Ishikawa (cell line): ENCODE measurements around the gene DEGS1.

Experiments
- CEBPB ChIP-seq: IDR thresholded peaks from 2 replicates; pipeline ENCODE4 v1.6.1; 2012
- CREB1 ChIP-seq: IDR thresholded peaks from 2 replicates; pipeline ENCODE4 v1.6.1; 2012; ENCODE audit warnings: low read depth
- EGR1 ChIP-seq: IDR thresholded peaks from 2 replicates; pipeline ENCODE4 v1.6.1; 2012
- EP300 ChIP-seq: IDR thresholded peaks from 2 replicates; pipeline ENCODE4 v1.6.1; 2012; ENCODE audit warnings: borderline replicate concordance
- FOXM1 ChIP-seq: IDR thresholded peaks from 2 replicates; pipeline ENCODE4 v1.6.1; 2012; ENCODE audit warnings: low read depth, borderline replicate concordance
- NFIC ChIP-seq: IDR thresholded peaks from 2 replicates; pipeline ENCODE4 v1.6.1; 2012
- RAD21 ChIP-seq: IDR thresholded peaks from 2 replicates; pipeline ENCODE4 v1.6.1; 2012; ENCODE audit warnings: low read depth
- TAF1 ChIP-seq: IDR thresholded peaks from 2 replicates; pipeline ENCODE4 v1.6.1; 2012; ENCODE audit warnings: low read depth, mild to moderate bottlenecking
- TCF12 ChIP-seq: IDR thresholded peaks from 2 replicates; pipeline ENCODE4 v1.6.1; 2012; ENCODE audit warnings: low read depth
- TEAD4 ChIP-seq: IDR thresholded peaks from 2 replicates; pipeline ENCODE4 v1.6.1; 2012
- YY1 ChIP-seq: IDR thresholded peaks from 2 replicates; pipeline ENCODE4 v1.6.1; 2012; ENCODE audit warnings: low read depth
- ZBTB7A ChIP-seq: IDR thresholded peaks from 2 replicates; pipeline ENCODE4 v1.6.1; 2012; ENCODE audit warnings: low read depth
- TF ChIP-seq, protein P1 (sequence below): IDR thresholded peaks from 2 replicates; pipeline ENCODE4 v1.6.1; 2012; ENCODE audit warnings: low read depth, mild to moderate bottlenecking
- TF ChIP-seq, protein P2 (sequence below): IDR thresholded peaks from 2 replicates; pipeline ENCODE4 v1.6.1; 2012
- TF ChIP-seq, protein P3 (sequence below): IDR thresholded peaks from 2 replicates; pipeline ENCODE4 v1.6.1; 2012

DEGS1 gene

DNA sequence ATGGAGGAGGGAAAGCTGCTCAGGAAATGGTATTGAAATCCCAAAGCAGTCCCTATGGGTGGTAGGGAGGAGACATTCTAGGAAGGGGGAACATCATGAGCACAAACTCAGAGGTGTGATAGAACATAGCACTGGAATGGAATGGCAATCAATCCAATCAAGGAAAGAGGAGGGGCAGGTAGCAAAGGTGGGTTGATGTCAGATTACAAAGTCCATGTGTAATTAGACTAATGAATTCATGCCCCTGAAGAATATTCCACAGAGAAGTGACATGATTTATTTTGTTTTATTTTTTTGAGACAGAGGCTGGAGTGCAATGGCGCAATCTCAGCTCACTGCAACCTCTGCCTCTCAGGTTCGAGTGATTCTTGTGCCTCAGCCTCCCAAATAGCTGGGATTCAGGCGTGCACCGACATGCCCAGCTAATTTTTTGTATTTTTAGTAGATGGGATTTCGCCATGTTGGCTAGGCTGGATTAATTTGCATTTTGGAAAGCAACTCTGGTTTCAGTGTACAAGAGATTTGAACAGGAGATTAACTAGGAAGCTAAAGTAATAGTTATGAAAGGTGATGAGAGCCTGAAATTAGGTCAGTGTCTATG is 36.1 kb downstream of the DEGS1 start:
- TF ChIP-seq, protein P1, sequence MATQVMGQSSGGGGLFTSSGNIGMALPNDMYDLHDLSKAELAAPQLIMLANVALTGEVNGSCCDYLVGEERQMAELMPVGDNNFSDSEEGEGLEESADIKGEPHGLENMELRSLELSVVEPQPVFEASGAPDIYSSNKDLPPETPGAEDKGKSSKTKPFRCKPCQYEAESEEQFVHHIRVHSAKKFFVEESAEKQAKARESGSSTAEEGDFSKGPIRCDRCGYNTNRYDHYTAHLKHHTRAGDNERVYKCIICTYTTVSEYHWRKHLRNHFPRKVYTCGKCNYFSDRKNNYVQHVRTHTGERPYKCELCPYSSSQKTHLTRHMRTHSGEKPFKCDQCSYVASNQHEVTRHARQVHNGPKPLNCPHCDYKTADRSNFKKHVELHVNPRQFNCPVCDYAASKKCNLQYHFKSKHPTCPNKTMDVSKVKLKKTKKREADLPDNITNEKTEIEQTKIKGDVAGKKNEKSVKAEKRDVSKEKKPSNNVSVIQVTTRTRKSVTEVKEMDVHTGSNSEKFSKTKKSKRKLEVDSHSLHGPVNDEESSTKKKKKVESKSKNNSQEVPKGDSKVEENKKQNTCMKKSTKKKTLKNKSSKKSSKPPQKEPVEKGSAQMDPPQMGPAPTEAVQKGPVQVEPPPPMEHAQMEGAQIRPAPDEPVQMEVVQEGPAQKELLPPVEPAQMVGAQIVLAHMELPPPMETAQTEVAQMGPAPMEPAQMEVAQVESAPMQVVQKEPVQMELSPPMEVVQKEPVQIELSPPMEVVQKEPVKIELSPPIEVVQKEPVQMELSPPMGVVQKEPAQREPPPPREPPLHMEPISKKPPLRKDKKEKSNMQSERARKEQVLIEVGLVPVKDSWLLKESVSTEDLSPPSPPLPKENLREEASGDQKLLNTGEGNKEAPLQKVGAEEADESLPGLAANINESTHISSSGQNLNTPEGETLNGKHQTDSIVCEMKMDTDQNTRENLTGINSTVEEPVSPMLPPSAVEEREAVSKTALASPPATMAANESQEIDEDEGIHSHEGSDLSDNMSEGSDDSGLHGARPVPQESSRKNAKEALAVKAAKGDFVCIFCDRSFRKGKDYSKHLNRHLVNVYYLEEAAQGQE = no peak
- TF ChIP-seq, protein P2, sequence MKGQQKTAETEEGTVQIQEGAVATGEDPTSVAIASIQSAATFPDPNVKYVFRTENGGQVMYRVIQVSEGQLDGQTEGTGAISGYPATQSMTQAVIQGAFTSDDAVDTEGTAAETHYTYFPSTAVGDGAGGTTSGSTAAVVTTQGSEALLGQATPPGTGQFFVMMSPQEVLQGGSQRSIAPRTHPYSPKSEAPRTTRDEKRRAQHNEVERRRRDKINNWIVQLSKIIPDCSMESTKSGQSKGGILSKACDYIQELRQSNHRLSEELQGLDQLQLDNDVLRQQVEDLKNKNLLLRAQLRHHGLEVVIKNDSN = no peak
- TF ChIP-seq TCF12 (no peak), TEAD4 (no peak), EGR1 (no peak)
- TF ChIP-seq, protein P3, sequence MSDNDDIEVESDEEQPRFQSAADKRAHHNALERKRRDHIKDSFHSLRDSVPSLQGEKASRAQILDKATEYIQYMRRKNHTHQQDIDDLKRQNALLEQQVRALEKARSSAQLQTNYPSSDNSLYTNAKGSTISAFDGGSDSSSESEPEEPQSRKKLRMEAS = no peak

DNA sequence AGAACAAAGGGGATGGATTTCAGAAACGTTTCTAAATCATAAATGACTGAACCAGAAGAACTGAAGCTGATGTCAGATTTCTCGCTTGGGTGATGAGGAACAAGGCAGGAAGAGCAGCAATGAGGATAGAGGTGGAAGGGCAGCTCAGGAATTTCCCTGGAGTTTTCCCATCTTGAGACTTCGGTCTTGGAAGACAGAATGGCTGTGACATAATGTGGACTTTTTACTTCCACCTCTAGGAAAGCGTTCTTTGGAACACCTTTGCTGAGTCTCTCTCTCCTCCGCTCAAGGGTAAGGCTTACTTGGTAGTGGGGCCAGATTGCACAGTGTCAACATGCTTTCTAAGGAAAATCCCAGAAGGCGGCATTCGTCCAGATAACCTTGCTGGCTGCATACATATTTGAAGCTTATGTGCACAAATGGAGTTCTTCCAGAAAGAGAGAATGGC is 36.6 kb downstream of the DEGS1 start:
- TF ChIP-seq YY1 (no peak), EP300 (no peak), CREB1 (no peak), ZBTB7A (no peak), CEBPB (no peak), TAF1 (no peak)
- TF ChIP-seq, protein P2 = no peak
- TF ChIP-seq, protein P1 = no peak

DNA sequence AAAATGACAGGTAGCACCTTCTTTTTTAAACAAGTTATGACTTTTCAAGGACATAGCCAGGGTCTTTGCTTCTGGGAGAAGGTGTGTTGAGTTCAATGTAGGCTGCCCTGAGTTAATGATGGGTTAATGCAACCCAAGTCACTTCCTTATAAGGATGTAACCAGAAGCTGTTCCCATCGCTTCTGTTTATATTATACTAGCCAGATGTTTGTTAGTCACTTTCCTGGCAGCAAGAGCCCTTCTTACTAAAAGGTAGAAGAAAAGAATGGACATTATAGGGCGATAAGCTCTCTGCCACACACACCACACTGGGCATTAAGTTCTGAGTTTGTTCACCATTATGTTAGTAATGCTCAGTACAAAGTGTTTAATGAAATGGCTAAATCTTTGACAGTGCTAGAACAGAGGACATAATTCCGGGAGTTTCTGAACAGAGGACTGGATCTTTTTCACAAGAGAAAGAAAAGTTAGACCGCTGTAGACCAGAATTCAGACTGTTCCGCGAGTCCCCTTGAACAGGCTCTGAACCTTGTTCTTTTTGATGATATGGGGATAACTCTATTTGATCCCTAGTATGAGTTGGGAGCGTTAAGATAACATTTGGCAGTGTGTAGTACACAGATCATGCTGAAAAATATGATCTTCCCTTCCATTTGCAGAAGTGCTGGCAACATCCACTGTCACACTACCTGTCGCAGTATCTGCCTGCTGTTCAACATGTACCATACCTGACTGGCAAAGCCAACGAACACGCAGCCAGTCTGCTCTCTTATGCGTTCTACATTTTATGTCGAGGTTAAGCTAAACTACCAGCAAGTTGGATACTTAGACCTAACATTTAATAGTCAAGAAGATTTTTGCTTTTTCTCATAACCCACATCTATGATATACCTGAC is 41.0 kb downstream of the DEGS1 start:
- TF ChIP-seq, protein P3 = no peak
- TF ChIP-seq EP300 = peak; percentile 25; the same call in 1 of the 2 replicates
- peak; percentile 49; the same call in 1 of the 2 replicates for TF ChIP-seq NFIC
- TF ChIP-seq RAD21 = no peak
- no peak for TF ChIP-seq TCF12

DNA sequence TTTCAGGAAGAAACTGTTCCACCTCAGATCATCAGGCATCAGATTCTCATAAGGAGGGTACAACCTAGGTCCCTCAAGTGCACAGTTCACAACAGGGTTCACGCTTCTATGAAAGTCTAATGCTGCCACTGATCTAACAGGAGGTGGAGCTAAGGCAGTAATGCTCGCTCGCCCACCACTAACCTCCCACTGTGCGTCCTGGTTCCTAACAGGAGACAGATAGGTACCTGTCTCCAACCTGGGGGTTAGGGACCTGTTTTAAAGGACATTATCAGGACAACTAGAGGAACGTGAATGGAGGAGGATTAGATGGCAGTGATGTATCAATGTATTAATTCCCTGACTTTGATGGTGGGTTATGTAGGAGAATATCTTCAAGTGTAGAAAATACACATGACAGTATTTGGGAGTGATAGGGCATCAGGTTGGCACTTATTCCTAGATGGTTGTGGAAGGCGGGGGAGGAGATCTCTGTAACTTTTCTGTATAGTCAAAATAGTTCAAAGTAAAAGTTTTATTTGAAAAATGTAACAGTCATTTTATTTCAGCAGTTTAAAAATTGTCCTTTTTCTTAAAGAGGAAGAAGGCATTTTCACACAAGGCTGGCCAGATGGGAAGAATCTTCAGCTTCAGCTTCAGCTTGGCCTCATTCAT is 43.9 kb downstream of the DEGS1 start:
- TF ChIP-seq CREB1 (no peak), FOXM1 (no peak), YY1 (no peak), NFIC (no peak), TEAD4 (no peak), EP300 (no peak), TCF12 (no peak), RAD21 (no peak)
- TF ChIP-seq, protein P3 = no peak

DNA sequence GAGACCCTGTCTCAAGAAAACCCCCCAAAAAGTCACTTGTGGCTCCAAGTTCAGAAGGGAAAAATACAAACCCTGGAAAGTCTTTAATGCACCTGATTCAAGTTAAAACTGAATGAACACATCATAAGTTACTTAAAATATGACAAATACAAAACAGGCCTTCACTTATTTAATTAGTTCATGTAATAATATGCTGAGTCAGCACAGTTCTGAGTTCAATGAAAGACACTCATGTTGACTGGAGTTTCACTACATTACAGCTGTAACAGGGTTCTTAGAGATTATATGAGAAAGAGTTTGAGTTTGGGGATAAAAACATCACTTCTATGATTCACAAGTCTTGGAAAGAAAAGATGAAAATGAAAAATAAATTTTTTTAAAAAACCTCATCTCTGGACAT is 51.0 kb downstream of the DEGS1 start:
- no peak for TF ChIP-seq EP300
- no peak for TF ChIP-seq CEBPB
- TF ChIP-seq CREB1 = no peak
- TF ChIP-seq, protein P2 = no peak
- no peak for TF ChIP-seq EGR1
- TF ChIP-seq, protein P1 = no peak
- TF ChIP-seq RAD21 = no peak
- no peak for TF ChIP-seq TCF12
- no peak for TF ChIP-seq FOXM1
- no peak for TF ChIP-seq YY1
- no peak for TF ChIP-seq NFIC
- TF ChIP-seq, protein P3 = no peak
- no peak for TF ChIP-seq TAF1
